K562 (cell line): ENCODE measurements around the gene CLIP1. TPM values are rescaled to one million over a fixed set of nuclear protein-coding genes. Genes with fewer than 3 reads are reported as not detected.

Experiments used
- ARID1B ChIP-seq: fragments of 450-650 bp; IDR thresholded peaks from 2 replicates; pipeline ENCODE4 v1.6.1; 2016; ENCODE audit warnings: antibody characterized with exemption, mild to moderate bottlenecking, inconsistent platforms
- CBFB ChIP-seq: sonication (generic); formaldehyde crosslinking; IDR thresholded peaks from 2 replicates; pipeline ENCODE4 v1.4.0; 2020; ENCODE audit warnings: mild to moderate bottlenecking, missing genetic modification reagents
- CHD2 ChIP-seq: IDR thresholded peaks from 2 replicates; pipeline ENCODE4 v1.6.1; 2011; ENCODE audit warnings: low read depth, low read length
- DPF2 ChIP-seq: fragments of 450-650 bp; IDR thresholded peaks from 2 replicates; pipeline ENCODE4 v1.6.1; 2016
- E2F6 ChIP-seq, 2 experiments: IDR thresholded peaks; 2 replicates each; pipeline ENCODE4 v1.6.1; 2011; ENCODE audit warnings: borderline replicate concordance in 1 of 2, control low read depth in 1 of 2, low read depth in 1 of 2, low read length in 1 of 2, mild to moderate bottlenecking in 1 of 2, mixed read lengths in 1 of 2, moderate library complexity in 1 of 2; ENCODE audit not compliant: insufficient read depth in 1 of 2, insufficient read length in 1 of 2, poor library complexity in 1 of 2, severe bottlenecking in 1 of 2; ENCODE audit errors: extremely low read depth in 1 of 2
- GATA2 ChIP-seq: sonication (generic); formaldehyde crosslinking; IDR thresholded peaks from 2 replicates; pipeline ENCODE4 v1.4.0; 2020; ENCODE audit warnings: mild to moderate bottlenecking, missing genetic modification reagents
- HDAC8 ChIP-seq: fragments of 450-650 bp; IDR thresholded peaks from 2 replicates; pipeline ENCODE4 v1.6.1; 2016; ENCODE audit warnings: mild to moderate bottlenecking, missing genetic modification characterization, moderate library complexity, missing compliant biosample characterization
- HNRNPK ChIP-seq: fragments of 200-400 bp; formaldehyde crosslinking; IDR thresholded peaks from one replicate; pipeline ENCODE4 v1.6.1; 2018; ENCODE audit warnings: mild to moderate bottlenecking, low read depth, low read length; ENCODE audit not compliant: poor library complexity, severe bottlenecking
- MCM7 ChIP-seq, 2 experiments: fragments of 450-650 bp; IDR thresholded peaks; 2 replicates each; pipeline ENCODE4 v1.6.1; 2016 to 2018
- MEIS2 ChIP-seq: fragments of 450-650 bp; IDR thresholded peaks from 2 replicates; pipeline ENCODE4 v1.6.1; 2014; ENCODE audit warnings: mild to moderate bottlenecking; ENCODE audit not compliant: partially characterized antibody
- MYC ChIP-seq, 2 experiments: fragments of 250-450 bp in 1 of 2; sonication (Bioruptor Pico) in 1 of 2; IDR thresholded peaks; 2 replicates each; pipeline versions ENCODE4 v1.5.1 to v1.6.1; 2012 to 2021; ENCODE audit warnings: low read depth in 2 of 2, borderline replicate concordance in 1 of 2, improper control_type of control experiment in 1 of 2, low read length in 1 of 2, mild to moderate bottlenecking in 1 of 2, moderate library complexity in 1 of 2
- NR4A1 ChIP-seq, 2 experiments: fragments of 250-450 bp in 1 of 2; fragments of 450-650 bp in 1 of 2; sonication (Bioruptor Pico) in 1 of 2; IDR thresholded peaks; 2 replicates each; pipeline versions ENCODE4 v1.4.0 to v1.6.1; 2016 to 2020; ENCODE audit warnings: mild to moderate bottlenecking in 2 of 2, missing compliant biosample characterization in 1 of 2, missing genetic modification characterization in 1 of 2, moderate library complexity in 1 of 2
- RB1 ChIP-seq: fragments of 450-650 bp; IDR thresholded peaks from 2 replicates; pipeline ENCODE4 v1.6.1; 2017; ENCODE audit warnings: low read depth, mild to moderate bottlenecking
- RNF219 ChIP-seq: fragments of 250-450 bp; sonication (Bioruptor Pico); IDR thresholded peaks from 2 replicates; pipeline ENCODE4 v1.5.0; 2022; ENCODE audit warnings: mild to moderate bottlenecking
- TFAP4 ChIP-seq: sonication (generic); formaldehyde crosslinking; IDR thresholded peaks from 2 replicates; pipeline ENCODE4 v1.8.0; 2022; ENCODE audit warnings: missing genetic modification reagents, mild to moderate bottlenecking, moderate library complexity, borderline replicate concordance
- UBTF ChIP-seq, 2 experiments: IDR thresholded peaks; 2 replicates each; pipeline ENCODE4 v1.6.1; 2012; ENCODE audit warnings: improper control_type of control experiment in 2 of 2, low read depth in 2 of 2, low read length in 2 of 2, borderline replicate concordance in 1 of 2
- ZBTB7A ChIP-seq: IDR thresholded peaks from 2 replicates; pipeline ENCODE4 v1.6.1; 2011; ENCODE audit warnings: low read depth, mild to moderate bottlenecking, low read length, moderate library complexity, borderline replicate concordance; ENCODE audit not compliant: control insufficient read depth
- ZNF507 ChIP-seq: conservative IDR thresholded peaks from 2 replicates; pipeline ENCODE4 v1.6.1; 2017; ENCODE audit warnings: missing genetic modification characterization, missing compliant biosample characterization
- ZSCAN29 ChIP-seq: fragments of 450-650 bp; IDR thresholded peaks from 2 replicates; pipeline ENCODE4 v1.6.1; 2017
- polyA plus RNA-seq, 8 experiments: library from polyadenylated mRNA; depleted of rRNA in 4 of 8; stranded (reverse) in 5 of 8; unstranded in 3 of 8; fragments of >200 nt; fragmentation: Nextera tagmentation in 2 of 8; fragmentation: Illumina TruSeq in 1 of 8; extraction: Ambion mirVana in 2 of 8; extraction: Trizol in 1 of 8; gene quantifications; 2 replicates each; pipeline versions ENCODE4 v1.2.1 to v1.2.3, GENCODE V29; 2011 to 2014; ENCODE audit warnings: inconsistent platforms in 1 of 8, missing spikeins in 1 of 8
- total RNA-seq, 7 experiments: library from RNA; depleted of rRNA in 6 of 7; stranded (reverse); fragments of >200 nt in 6 of 7; fragmentation: Illumina TruSeq in 2 of 7; extraction: Trizol in 2 of 7; gene quantifications; 2 replicates each; pipeline versions ENCODE4 v1.2.1 to v1.2.3, GENCODE V29; 2011 to 2021; ENCODE audit warnings: low replicate concordance in 1 of 7

The CLIP1 gene
- total and polyA plus RNA-seq, 9 of the 15 experiments (the other 6 are each of a cell fraction or from before 2014, with no cell fraction given) = 5.8 to 33.9 (median 27.6) TPM

GRCh38 chr12:122422730-122423257, 325 bp upstream of the CLIP1 start (continued):
- no peak for TF ChIP-seq TFAP4 (CRISPR knock-in tag)
- no peak for TF ChIP-seq ZNF507 (tag)
- peak; percentile 21; the same call in 1 of the 2 replicates for TF ChIP-seq ARID1B
- peak; percentile 20 to 63; a peak in 1 of 4 replicates for TF ChIP-seq UBTF (IDR thresholded peaks at IDR 0.05; ENCODE audit: borderline replicate concordance in 1 of 2, low read depth in 2 of 2, low read length in 2 of 2)
- TF ChIP-seq CHD2 = no peak
- TF ChIP-seq RB1 = 0 out of 2 replicates have a peak, but pooled peaks have one; percentile 13
- no peak for TF ChIP-seq MEIS2
- TF ChIP-seq GATA2 (CRISPR knock-in tag) = no peak
- TF ChIP-seq MCM7 (IDR thresholded peaks at IDR 0.05) = no peak
- no peak for TF ChIP-seq RNF219
- no peak for TF ChIP-seq HDAC8 (tag)
- no peak for TF ChIP-seq CBFB
- TF ChIP-seq DPF2 = 0 out of 2 replicates have a peak, but pooled peaks have one; percentile 36
- no peak for TF ChIP-seq HNRNPK
- TF ChIP-seq NR4A1 (CRISPR knock-in tag; IDR thresholded peaks at IDR 0.05) = no peak
- no peak for TF ChIP-seq NR4A1 (tag; IDR thresholded peaks at IDR 0.05)
- TF ChIP-seq E2F6 (IDR thresholded peaks at IDR 0.05; ENCODE audit: borderline replicate concordance in 1 of 2, extremely low read depth in 1 of 2, insufficient read depth in 1 of 2, insufficient read length in 1 of 2, low read depth in 1 of 2, low read length in 1 of 2, poor library complexity in 1 of 2, severe bottlenecking in 1 of 2) = peak; percentile 55 to 83
- TF ChIP-seq MYC (IDR thresholded peaks at IDR 0.05; ENCODE audit: low read depth, low read length) = 0 out of 2 replicates have a peak, but pooled peaks have one; percentile 1
- no peak for TF ChIP-seq MYC (CRISPR knock-in tag; IDR thresholded peaks at IDR 0.05; ENCODE audit: borderline replicate concordance, low read depth)
- TF ChIP-seq ZBTB7A = peak; percentile 7; the same call in 1 of the 2 replicates
- TF ChIP-seq ZSCAN29 = no peak
